HG03064 (cell line): ENCODE results near the gene PIP4K2C.

Experiments used
- ATAC-seq: cut with Tn5 transposase; IDR thresholded peaks from one replicate; pipeline ENCODE4 v1.9.1; 2021; ENCODE audit warnings: low read depth; ENCODE audit not compliant: unreplicated experiment

PIP4K2C gene

DNA sequence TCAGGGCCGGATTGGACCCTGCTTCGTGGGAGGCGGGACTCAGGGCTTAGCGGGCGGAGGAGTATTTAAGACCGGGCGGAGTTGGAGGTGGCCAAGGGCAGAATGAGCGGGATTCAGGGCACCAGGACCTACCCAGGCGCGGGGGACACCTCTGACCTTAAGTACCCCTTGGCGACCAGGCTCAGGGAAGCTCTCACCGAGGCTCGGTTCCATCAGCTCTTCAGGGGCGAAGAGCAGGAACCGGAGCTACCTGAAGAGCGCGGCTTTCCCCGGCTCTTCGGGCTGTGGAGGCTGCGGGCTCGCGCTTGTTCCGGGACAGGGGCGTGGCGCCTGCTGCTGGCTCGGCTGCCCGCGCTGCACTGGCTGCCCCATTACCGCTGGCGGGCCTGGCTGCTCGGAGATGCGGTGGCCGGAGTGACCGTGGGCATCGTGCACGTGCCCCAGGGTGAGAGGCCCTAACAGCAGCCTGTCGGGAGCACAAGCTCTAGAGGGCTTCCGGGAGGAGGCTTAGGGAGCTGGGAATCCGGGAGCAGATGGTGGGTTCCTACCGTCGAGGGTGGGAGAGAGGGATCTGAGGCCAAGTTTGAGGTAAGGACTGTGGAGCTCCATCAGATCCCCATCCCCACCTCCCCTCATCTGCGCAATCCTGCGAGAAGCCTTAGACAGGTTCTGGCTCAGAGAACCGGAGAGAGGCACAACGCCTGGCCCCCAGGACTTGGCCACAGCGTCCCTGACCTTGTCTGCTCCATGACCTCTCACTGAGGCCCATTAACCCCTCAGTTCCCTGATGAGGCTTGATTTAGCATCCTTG, 28.6 kb downstream of the PIP4K2C start:
- ATAC-seq, result no peak

DNA sequence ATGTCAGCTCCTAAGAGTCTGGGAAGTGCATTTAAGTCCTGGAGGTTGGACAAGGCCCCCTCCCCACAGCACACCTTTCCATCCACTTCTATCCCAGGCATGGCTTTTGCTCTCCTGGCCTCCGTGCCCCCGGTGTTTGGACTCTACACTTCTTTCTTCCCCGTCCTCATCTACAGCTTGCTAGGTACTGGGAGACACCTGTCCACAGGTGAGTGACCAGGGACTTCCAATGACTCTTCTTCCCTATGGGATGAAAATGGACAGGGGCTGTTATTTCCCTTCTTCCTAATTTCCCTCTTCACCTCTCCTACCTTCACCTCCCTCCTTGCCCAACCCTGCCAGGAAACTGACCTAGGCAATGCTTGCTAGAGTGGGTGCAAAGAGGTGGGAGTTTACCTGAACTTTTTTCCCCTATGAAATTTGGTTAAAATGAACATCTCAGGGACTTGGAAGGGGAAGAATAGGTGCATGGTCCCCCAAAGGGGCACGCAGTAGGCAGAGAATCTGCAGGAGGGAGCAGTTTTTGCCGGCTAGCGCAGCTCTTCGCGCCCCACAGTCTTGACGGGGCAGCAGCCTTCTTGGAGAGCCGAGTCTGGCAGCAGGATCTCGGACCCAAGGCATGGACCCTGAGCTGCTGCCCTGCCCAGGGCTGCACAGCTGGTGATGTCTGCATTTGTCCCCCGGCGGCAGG, 29.4 kb downstream of the PIP4K2C start:
- ATAC-seq, result no peak

DNA sequence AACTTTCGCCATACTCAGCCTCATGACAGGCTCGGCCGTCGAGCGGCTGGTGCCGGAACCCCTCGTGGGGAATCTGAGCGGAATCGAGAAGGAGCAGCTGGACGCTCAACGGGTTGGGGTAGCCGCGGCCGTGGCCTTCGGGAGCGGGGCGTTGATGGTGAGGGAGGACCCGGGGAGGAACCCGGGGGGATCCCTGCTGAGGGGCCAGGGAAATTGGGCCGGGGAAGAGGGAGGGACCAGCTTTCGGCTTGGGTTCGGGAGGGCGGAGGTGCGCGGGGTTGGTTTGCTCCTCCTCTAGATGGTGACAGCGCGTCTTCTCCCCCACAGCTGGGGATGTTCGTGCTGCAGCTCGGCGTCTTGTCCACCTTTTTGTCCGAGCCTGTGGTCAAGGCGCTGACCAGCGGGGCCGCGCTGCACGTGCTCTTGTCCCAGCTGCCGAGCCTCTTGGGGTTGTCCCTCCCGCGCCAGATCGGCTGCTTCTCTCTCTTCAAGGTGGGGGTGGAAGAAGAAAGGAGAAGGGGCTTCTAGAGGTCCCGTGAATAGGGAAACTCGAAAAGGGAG, 30.0 kb downstream of the PIP4K2C start:
- no peak for ATAC-seq

DNA sequence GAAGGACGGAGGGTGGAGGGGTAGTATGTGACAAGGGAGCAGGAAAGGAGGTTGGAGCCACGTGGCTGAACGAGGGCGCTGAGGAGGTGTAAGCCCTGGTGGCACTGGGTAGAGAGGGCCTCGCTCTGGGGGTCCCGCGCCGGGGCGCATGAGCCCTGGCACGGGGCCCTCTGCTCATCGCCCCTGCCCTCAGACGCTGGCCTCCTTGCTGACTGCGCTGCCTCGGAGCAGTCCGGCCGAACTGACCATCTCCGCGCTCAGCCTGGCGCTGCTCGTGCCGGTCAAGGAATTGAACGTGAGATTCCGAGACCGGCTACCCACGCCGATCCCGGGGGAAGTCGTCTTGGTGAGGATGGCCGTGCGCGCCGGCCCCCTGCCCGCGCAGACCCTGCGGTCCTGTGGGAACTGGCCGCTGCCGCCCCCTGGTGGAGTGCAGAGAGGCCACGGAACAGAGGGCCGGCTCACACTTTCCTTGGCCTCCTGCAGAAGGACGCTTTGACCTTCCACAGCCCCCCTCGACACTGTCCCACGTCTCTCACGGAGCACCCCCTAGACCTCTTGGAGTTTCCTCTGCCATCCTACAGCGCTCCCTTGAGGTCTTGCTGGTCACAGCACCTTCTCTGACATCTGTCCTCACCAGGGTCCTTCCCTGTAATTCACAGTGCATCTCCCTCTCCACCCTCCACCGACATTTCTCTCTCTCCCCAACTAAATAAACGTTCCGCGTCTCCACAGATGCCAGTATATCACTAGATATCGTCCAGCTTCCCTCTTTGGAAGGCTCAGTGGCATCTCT, 30.7 kb downstream of the PIP4K2C start:
- ATAC-seq, result no peak

DNA sequence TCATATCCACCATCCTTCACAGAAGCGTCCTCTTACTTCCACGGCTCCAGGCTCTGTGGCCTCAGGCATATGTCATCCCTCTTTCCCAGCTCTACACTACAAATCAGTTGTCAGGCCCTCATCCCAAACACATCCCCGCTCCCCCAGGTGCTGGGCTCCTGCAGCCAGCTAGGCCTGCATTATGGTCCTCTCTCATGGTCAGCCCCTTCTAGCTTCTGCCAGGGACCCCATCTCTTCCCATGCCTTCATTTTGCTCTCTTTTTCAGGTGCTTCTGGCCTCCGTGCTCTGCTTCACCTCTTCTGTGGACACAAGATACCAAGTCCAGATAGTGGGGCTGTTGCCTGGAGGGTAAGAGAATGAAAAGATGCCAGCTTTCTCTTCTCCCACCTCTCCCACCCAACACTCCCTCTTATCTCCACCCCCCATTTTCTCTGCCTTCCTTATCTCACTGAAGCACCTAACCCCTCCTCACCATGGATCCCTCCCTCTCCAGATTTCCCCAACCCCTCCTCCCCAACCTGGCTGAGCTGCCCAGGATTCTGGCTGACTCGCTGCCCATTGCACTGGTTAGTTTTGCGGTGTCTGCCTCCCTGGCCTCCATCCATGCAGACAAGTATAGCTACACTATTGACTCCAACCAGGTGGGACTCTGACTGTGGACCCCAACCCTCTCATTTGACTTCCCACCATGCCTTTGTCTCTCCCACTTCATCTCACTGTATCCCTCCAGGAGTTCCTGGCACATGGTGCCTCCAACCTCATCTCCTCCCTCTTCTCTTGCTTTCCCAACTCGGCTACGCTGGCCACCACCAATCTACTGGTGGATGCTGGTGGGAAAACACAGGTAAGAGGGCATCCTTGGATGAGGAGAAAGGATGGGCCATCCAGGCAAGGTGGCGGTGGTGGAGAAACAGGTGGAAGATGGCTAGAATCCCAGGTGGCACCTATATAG, 31.6 kb downstream of the PIP4K2C start:
- no peak for ATAC-seq

DNA sequence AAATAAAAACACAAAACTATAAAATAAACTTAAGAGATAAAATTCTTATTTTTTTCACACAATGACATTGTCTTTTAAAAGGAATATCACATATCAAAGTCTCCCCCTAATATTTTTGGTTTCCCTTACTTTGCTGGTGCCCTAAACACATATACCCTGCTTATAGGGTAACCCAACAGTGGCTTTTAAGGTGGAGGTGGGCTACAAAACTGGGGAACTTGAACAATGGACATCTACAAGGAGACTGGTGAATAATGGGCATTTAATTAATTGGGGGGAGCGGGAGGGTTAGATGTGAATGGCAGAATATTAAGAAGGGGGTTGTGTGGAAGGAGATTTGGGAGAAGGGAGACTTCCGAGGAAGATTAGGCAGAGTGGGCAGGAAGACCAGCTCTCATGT, 32.4 kb downstream of the PIP4K2C start:
- no peak for ATAC-seq

DNA sequence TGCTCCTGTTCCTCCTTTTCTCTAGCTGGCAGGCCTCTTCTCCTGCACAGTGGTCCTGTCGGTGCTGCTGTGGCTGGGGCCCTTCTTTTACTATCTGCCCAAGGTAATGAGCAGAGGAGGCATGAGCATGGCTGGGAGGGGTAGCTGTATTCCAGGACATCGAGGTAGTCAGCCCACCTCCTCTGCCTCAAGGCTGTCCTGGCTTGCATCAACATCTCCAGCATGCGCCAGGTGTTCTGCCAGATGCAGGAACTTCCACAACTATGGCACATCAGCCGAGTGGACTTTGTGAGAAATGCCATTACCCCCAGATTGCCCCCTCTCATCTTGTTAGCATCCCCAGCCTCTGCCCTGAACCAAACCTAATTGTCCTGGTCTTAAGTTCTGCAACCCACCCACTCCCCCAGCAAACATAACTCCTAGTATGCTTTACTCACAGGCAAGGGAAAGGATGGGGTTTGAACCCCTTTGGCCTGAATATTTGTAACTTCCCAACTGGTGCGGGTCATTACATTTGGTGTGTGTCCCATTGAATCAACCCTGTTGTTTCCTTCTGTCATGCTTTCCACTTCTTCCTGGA, 32.9 kb downstream of the PIP4K2C start:
- no peak for ATAC-seq

DNA sequence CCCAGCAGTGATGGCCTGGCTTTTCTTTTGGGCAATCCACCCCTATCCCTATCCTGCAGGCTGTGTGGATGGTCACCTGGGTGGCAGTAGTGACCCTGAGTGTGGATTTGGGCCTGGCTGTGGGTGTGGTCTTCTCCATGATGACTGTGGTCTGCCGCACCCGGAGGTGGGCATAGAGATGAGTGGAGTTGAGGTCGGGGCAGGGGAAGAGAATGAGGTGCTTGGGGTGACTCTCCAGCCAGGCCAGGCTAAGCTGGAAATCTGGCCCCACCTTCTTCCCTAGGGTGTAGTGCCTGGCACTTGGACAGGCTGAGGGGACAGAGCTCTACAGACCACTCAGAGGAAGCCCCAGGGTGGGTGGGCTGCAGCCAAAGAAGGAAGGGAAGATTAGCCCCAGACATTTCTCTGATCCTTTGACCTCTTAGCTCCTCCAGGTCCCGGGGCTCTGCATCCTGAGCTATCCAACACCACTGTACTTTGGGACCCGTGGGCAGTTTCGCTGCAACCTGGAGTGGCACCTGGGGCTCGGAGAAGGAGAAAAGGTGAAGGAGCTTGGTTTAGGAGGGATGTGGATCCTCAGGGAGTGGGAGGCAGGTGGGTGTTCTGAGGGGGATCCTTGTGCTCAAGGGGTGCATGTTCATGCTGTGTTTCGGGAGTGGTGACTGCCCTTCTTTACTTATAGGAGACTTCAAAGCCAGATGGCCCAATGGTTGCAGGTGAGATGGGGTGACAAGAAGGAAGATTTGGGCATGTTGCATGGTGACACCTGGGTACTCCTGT, 33.6 kb downstream of the PIP4K2C start:
- no peak for ATAC-seq

DNA sequence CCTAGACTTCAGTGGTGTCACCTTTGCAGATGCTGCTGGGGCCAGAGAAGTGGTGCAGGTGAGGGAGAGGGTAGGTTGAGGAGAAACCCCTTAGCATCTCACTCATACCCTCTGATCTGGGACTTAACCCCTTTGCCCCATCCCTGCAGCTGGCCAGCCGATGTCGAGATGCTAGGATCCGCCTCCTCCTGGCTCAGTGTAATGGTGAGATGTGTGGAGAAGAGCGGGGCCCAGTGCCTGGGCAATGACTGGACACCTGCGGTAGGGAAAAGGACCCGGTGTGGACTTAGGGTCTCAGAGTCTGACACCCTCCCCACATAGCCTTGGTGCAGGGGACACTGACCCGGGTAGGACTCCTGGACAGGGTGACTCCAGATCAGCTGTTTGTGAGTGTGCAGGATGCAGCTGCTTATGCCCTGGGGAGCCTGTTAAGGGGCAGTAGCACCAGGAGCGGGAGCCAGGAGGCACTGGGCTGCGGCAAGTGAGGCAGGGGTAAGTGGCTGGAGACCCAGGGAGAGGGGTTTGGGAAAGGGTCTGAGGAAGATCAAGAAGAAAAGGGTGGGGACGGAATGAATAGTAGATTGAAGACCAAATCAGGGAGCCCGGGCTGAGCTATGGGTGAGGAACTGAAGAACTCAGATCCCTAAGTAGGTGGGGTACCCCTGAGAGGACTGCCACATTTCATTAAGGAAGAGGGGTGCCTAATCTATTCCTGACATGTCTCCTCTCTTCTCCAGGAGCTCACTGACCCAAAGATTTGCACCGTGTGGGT, 34.5 kb downstream of the PIP4K2C start:
- ATAC-seq, result no peak

DNA sequence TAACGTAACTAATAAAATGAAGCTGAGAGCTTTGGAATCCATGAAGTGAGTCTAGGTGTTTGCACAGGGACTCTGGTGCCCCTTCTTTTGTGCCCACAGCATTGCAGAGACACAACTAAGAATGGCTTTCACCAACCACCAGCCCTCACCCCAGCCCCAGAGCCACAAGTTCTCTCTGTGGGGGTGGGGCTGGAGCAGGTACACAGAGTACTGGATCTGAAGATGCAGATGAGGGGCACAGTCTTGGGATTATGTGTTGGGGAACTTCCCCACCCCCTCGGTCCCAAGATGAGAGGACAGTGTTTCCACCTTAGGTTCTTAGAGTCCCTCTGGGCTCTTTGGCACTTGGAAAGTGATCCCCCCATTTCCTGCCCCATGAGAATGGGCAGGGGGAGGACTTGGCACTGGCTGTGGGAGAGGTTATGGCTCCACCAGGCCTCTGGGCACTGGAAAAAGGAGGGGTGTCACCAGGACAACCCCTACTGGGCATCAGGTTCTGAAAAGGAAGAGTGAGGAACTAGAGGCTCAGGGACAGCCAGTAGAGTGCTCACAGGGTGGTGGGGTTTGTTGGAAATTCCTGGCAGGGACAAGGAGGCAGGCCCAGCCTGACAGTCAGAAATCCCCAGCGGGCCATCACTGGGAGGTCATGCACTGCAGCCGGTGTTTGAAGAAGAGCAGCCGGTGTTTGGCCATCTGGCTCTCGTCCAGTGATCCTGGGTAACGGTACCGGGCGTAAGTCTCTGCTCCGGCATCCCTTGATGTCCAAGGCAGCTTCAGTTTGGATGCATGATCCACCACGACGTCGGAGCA, 35.3 kb downstream of the PIP4K2C start:
- ATAC-seq, result no peak

DNA sequence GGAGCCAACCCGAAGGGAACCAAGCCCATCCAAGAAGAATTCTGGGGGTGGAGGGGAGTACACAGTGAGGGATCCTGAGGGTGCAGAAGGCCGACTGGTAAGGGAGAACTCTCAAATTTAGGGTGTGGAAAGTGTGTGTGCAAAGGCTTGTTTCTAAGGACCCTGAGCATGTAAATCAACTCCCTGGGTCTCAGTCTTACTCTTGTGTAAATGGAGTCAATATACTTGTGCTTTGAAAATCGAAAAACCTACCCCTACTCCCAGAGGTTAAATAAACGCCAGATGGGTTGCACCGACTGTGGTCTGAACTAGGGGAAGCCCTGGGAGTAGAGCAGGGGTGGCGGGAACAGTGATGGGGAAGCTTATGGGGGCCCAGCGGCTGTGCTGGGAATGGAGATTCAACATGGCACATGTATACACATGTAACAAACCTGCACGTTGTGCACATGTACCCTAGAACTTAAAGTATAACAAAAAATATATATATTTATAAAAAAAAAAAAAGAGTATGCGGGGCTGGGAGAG, 36.0 kb downstream of the PIP4K2C start:
- no peak for ATAC-seq

DNA sequence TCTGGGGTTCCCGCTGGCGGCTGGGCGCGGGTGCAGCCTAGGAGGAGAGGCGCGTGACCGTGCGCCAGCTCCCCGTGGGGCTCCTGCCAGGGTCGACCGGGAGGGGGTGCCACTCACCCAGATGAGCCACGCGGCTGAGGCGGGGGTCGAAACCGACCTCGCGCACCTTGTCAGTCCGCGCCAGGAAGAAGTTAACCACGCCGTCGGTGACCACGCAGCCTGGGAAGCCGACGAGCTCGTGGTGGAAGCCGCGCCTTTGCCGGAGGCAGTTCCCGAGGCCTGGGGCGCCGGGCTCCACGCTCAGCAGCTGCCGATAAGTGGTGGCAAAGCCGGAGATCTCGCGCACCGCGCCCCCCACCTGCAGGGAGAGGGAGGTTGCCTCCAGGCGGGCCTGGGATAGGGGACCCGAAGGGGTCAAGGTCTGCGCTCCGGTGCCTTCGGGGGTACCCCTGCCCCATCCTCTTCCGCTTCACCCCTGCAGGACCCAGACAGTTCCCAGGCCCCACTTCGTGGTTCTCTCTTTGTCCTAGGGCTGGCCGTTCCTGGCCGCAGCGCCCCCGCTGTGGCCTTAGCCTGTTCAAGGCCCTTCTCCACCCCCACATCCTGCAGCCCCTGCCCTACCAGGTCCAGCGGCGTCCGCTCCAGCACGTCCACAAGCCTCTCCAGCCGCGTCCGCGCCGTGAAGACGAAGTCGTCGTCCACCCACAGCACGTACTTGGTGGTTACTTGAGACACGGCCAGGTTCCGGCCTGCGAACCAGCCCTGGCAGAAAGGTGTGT, 36.7 kb downstream of the PIP4K2C start:
- no peak for ATAC-seq

DNA sequence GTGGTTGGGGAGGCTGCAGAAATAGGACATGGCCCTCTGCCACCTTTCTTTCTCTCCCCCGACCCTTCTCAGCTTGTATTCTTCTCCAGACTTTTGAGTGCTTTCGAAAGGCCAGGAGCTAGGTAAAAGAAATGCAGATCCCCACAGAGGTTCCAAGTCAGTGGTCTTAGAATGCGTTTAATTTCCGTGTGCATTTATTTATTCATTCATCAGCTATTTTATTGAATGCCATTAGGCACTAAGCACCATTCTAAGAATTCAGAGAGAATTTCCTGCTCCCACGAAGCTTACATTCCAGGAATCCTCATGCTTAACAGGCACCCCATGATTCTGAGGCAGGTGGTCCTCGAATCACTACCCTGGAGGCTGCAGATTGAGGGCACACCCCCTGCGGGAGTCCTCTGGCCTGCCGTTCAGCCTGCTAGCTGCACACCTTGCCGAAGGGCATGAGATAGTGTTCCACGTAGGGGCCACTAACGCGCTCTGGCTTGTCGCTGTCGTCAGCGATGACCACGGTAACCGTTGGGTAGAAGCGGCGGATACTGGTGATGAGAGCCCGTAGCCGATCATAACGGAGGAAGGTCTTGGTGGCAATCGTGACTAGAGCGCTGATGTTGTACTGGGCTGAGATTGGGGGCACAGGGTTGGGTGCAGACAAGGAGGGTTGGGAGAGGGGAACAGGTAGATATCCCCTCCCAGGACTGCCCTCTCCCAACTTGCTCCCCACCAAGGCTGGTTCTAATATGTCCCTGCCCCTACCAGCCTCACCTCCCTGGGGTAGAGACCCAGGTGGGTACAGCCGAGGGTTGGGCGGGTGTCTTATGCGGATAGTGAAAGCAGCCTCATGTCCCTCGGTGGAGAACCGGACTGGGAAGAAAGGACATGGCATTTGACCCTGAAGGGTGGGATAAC, 37.5 kb downstream of the PIP4K2C start:
- ATAC-seq, result no peak

DNA sequence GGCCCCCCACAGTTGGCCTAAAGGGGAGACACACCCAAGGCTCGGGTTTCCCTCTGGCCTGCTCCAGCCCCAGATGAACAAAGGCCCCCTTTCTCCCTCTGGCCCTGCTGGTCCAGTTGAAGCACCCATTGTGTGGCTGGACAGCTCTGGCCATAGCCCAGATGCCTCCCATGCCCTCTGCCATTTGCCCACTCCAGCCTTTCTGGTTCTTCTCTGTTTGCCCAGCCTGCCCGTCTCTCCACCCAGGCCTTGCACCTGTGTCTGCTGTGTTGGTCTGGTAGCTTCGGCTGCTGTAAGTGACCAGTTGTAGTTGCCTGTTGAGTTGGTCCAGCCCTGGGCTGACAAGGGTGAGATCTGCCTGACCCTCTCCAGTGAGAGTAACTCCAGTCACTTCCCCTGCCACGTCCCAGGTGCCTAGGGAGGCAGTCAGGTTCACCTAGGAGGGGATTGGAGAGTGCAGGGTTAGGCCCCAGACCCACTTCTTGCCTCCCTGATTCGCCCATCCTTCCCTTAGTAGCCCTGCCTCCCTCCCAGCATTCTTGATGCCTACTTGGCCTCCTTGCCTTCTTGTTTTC, 39.0 kb downstream of the PIP4K2C start:
- no peak for ATAC-seq

DNA sequence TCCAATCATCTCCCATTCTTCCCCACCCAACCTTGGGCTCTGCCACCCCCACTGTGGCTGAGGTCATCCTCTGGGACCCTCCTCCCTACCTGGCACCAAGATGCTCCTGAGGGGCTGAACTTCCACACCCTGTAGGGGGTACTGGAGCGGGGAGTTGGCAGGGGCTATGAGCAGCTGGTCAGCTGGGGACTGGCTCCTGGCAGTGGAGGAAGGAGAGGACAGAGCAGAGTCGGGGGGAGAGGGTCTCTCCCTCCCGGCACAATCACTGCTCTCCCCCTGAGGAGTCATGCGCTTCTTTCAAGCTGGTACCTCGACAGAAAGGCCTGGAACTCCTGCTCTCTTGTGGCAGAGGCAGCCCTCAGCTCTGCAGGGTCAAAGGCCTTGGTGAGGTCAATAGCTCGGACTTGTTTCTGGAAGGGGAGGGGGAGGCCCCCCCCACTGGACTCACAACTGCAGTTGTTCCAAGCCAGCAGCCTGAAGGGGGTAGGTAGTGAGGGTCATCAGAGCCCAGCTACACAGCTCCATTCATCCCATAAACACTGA, 40.0 kb downstream of the PIP4K2C start:
- no peak for ATAC-seq
